KMS-11 (cell line): ENCODE measurements around the gene PNLIPRP1.

ENCODE experiments used
- H2AFZ ChIP-seq: fragments of 200-600 bp; sonication (generic); 2 replicates; pipeline ENCODE4 v1.6.1; 2016; ENCODE audit warnings: antibody characterized with exemption, mixed run types, low read depth
- H3K27ac ChIP-seq: fragments of 200-600 bp; sonication (generic); 2 replicates; pipeline ENCODE4 v1.6.1; 2016; ENCODE audit warnings: mild to moderate bottlenecking, mixed run types
- H3K27me3 ChIP-seq: fragments of 200-600 bp; sonication (generic); 2 replicates; pipeline ENCODE4 v1.6.1; 2017; ENCODE audit warnings: mild to moderate bottlenecking, low read depth, mixed run types, moderate library complexity; ENCODE audit not compliant: insufficient read depth
- H3K36me3 ChIP-seq: fragments of 200-600 bp; sonication (generic); 2 replicates; pipeline ENCODE4 v1.6.1; 2017; ENCODE audit warnings: mild to moderate bottlenecking, mixed run types; ENCODE audit not compliant: insufficient read depth
- H3K4me1 ChIP-seq: fragments of 200-600 bp; sonication (generic); 2 replicates; pipeline ENCODE4 v1.6.1; 2016; ENCODE audit warnings: mild to moderate bottlenecking, low read depth, mixed run types; ENCODE audit not compliant: poor library complexity, severe bottlenecking
- H3K4me2 ChIP-seq: fragments of 200-600 bp; sonication (generic); 2 replicates; pipeline ENCODE4 v1.7.0; 2016; ENCODE audit warnings: mild to moderate bottlenecking, mixed run types
- H3K4me3 ChIP-seq: fragments of 200-600 bp; sonication (generic); IDR thresholded peaks from 2 replicates; pipeline ENCODE4 v1.6.1; 2017; ENCODE audit warnings: low read depth, low read length, mixed read lengths; ENCODE audit not compliant: insufficient read depth
- H3K79me2 ChIP-seq: fragments of 200-600 bp; sonication (generic); 2 replicates; pipeline ENCODE4 v1.6.1; 2016; ENCODE audit warnings: low read depth, mixed run types; ENCODE audit not compliant: insufficient read depth
- H3K9ac ChIP-seq: fragments of 200-600 bp; sonication (generic); 2 replicates; pipeline ENCODE4 v1.6.1; 2016; ENCODE audit warnings: mild to moderate bottlenecking, mixed run types
- H4K20me1 ChIP-seq: fragments of 200-600 bp; sonication (generic); 2 replicates; pipeline ENCODE4 v1.6.1; 2016; ENCODE audit warnings: mild to moderate bottlenecking, mixed run types; ENCODE audit not compliant: insufficient read depth
- TF ChIP-seq, protein P1 (sequence below): fragments of 200-600 bp; sonication (generic); conservative IDR thresholded peaks from 2 replicates; pipeline ENCODE4 v1.6.1; 2017; ENCODE audit warnings: low read depth, mild to moderate bottlenecking, antibody characterized with exemption, low read length, moderate library complexity, mixed read lengths

The PNLIPRP1 gene

DNA sequence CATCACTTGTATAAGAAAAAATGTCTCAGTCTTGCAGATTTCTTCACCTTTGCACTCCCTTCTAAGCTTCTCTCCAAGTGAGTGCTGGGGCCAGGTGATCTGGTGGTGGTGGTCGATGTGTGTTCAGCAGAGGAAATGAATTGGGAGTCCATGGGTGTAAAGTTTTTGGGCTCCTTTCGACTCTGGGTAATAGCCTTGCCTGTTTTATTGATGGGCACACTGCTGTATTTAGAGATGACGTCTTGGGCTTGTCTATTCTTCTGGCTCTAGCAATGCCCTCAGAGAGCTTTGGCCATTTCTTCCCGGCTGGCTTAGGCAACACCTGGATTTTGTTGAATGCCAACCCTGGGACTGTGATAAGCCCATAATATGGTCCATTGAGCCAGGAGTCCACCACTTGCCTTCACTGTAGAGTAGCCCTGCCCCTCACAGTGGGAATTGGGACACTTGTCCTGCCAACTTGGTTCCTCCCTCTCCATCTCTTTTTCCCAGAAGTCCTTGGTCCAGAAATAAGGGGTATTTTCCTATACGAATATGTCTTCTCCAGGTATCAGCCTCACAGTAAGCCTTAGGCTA lies 33.4 kb upstream of the PNLIPRP1 start:
- Histone ChIP-seq H3K36me3 (no peaks in the 10 kb centered on the region), H4K20me1 (no peaks in the 10 kb centered on the region), H3K4me1 (no peaks in the 10 kb centered on the region), H3K27me3 (no peaks in the 10 kb centered on the region), H2AFZ (no peak overlapping the region), H3K79me2 (no peaks in the 10 kb centered on the region), H3K27ac (no peak overlapping the region), H3K9ac (no peak overlapping the region), H3K4me3 (no peak overlapping the region), H3K4me2 (no peak overlapping the region)
- TF ChIP-seq, protein P1, sequence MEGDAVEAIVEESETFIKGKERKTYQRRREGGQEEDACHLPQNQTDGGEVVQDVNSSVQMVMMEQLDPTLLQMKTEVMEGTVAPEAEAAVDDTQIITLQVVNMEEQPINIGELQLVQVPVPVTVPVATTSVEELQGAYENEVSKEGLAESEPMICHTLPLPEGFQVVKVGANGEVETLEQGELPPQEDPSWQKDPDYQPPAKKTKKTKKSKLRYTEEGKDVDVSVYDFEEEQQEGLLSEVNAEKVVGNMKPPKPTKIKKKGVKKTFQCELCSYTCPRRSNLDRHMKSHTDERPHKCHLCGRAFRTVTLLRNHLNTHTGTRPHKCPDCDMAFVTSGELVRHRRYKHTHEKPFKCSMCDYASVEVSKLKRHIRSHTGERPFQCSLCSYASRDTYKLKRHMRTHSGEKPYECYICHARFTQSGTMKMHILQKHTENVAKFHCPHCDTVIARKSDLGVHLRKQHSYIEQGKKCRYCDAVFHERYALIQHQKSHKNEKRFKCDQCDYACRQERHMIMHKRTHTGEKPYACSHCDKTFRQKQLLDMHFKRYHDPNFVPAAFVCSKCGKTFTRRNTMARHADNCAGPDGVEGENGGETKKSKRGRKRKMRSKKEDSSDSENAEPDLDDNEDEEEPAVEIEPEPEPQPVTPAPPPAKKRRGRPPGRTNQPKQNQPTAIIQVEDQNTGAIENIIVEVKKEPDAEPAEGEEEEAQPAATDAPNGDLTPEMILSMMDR: no peak

DNA sequence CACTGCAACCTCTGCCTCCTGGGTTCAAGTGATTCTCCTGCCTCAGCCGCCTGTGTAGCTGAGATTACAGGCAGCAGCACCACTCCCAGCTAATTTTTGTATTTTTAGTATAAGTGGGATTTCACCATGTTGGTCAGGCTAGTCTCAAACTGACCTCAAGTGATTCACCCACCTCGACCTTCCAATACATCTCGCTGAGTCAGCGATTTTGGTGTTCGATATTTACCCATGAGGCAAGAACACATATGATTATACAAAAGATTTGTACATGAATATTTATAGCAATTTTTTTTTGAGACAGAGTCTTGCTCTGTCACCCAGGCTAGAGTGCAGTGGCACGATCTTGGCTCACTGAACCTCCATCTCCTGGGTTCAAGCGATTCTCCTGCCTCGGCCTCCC lies 25.2 kb upstream of the PNLIPRP1 start:
- TF ChIP-seq, protein P1: no peak
- Histone ChIP-seq H3K79me2 (no peaks in the 10 kb centered on the region), H3K4me1 (no peaks in the 10 kb centered on the region), H3K27me3 (no peaks in the 10 kb centered on the region), H3K27ac (no peak overlapping the region), H3K4me3 (no peak overlapping the region), H3K4me2 (no peak overlapping the region), H4K20me1 (no peaks in the 10 kb centered on the region), H3K9ac (no peak overlapping the region), H3K36me3 (no peaks in the 10 kb centered on the region), H2AFZ (no peak overlapping the region)

DNA sequence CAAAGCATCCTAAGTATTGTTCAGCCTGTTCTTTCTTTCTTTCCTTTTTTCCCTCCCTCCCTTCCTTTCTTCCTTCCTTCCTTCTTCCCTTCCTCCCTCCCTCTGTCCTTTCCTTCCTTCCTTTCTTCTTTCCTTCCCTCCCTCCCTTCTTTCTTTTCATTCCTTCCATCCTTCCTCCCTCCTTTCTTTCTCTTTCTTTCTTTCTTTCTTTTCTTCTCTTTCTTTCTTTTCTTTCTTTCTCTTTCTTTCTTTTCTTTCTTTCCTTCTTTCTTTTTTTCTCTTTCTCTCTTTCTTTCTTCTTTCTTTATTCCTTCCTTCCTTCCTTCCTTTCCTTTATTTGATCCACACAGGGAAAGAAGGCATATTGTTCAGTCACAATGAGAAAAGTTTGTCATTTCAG lies 23.8 kb upstream of the PNLIPRP1 start:
- TF ChIP-seq, protein P1: no peak
- no peaks in the 10 kb centered on the region for H4K20me1 ChIP-seq
- no peaks in the 10 kb centered on the region for H3K27me3 ChIP-seq
- no peak overlapping the region for H3K4me3 ChIP-seq
- no peak overlapping the region for H3K27ac ChIP-seq
- no peaks in the 10 kb centered on the region for H3K79me2 ChIP-seq
- no peak overlapping the region for H3K4me2 ChIP-seq
- H3K9ac ChIP-seq: no peak overlapping the region
- no peaks in the 10 kb centered on the region for H3K4me1 ChIP-seq
- no peak overlapping the region for H2AFZ ChIP-seq
- no peaks in the 10 kb centered on the region for H3K36me3 ChIP-seq

DNA sequence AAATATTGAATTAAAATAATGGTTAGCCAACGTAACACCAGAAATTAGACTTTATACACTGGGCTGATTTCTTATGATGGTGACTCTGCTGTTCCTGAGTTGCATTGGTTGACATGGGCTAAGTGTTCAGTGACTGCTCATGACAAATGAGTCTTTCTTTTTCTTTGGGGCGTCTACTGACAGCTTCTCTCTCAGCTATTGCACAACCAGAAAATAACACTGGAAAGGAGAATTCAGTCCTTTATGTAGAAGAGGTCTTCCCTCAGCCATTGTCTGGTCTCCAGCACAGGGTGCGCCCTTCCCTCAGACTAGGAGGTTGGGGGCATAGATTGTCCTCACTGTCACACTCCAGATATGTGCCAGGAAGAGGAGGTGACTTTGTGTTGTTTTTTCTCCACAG lies 23.4 kb upstream of the PNLIPRP1 start:
- Histone ChIP-seq H3K36me3 (no peaks in the 10 kb centered on the region), H4K20me1 (no peaks in the 10 kb centered on the region), H3K27ac (no peak overlapping the region), H2AFZ (no peak overlapping the region), H3K4me1 (no peaks in the 10 kb centered on the region), H3K27me3 (no peaks in the 10 kb centered on the region), H3K9ac (no peak overlapping the region), H3K79me2 (no peaks in the 10 kb centered on the region), H3K4me2 (no peak overlapping the region), H3K4me3 (no peak overlapping the region)
- TF ChIP-seq, protein P1: no peak
